ENCODE results near the gene RMND1.
A peak's percentile ranks its signal among the peaks of the same experiment; 100 is the strongest.
"Not testable (repeated sequence)": the region's sequence is repeated elsewhere in the genome, so short reads cannot be mapped to it uniquely, and the experiment has no call there.

The RMND1 gene

GRCh38 chr6:151387175-151387970 is 64.6 kb downstream of the RMND1 start:
- DNase-seq (ENCODE audit: low read depth): peak; percentile 13
- no peak for TF ChIP-seq CTCF (IDR thresholded peaks at IDR 0.05; ENCODE audit: insufficient read depth, low read depth, low read length, missing control alignments)
- no peak overlapping the region for H3K4me3 ChIP-seq (ENCODE audit: low read length)

- H3K4me3 ChIP-seq (ENCODE audit: low read length): no peak overlapping the region
- no peak for DNase-seq (ENCODE audit: low read depth)
- TF ChIP-seq CTCF (IDR thresholded peaks at IDR 0.05; ENCODE audit: insufficient read depth, low read depth, low read length, missing control alignments): no peak
These were observed 66.7 kb downstream of the RMND1 start for GRCh38 chr6:151385177-151385576.

GRCh38 chr6:151384151-151384550 is 67.8 kb downstream of the RMND1 start:
- TF ChIP-seq CTCF (IDR thresholded peaks at IDR 0.05; ENCODE audit: insufficient read depth, low read depth, low read length, missing control alignments): no peak
- no peak overlapping the region for H3K4me3 ChIP-seq (ENCODE audit: low read length)
- no peak for DNase-seq (ENCODE audit: low read depth)

GRCh38 chr6:151382631-151383030 is 69.3 kb downstream of the RMND1 start:
- H3K4me3 ChIP-seq (ENCODE audit: low read length); DNase-seq (ENCODE audit: low read depth): not testable (repeated sequence)

- no peak for TF ChIP-seq CTCF (IDR thresholded peaks at IDR 0.05; ENCODE audit: insufficient read depth, low read depth, low read length, missing control alignments)
- no peak overlapping the region for H3K4me3 ChIP-seq (ENCODE audit: low read length)
- DNase-seq (ENCODE audit: low read depth): no peak
These were observed 70.2 kb downstream of the RMND1 start for GRCh38 chr6:151381722-151382121.

GRCh38 chr6:151380848-151381205 is 71.1 kb downstream of the RMND1 start:
- TF ChIP-seq CTCF (IDR thresholded peaks at IDR 0.05; ENCODE audit: insufficient read depth, low read depth, low read length, missing control alignments): no peak
- H3K4me3 ChIP-seq (ENCODE audit: low read length): no peak overlapping the region
- DNase-seq (ENCODE audit: low read depth): no peak

- DNase-seq (ENCODE audit: low read depth): no peak
- no peak for TF ChIP-seq CTCF (IDR thresholded peaks at IDR 0.05; ENCODE audit: insufficient read depth, low read depth, low read length, missing control alignments)
- no peak overlapping the region for H3K4me3 ChIP-seq (ENCODE audit: low read length)
These were observed 71.7 kb downstream of the RMND1 start for GRCh38 chr6:151379933-151380847.

All from epithelial cell of esophagus (primary cell).